H1 (cell line): ENCODE measurements around the gene EML1. TPM values are rescaled to one million over a fixed set of nuclear protein-coding genes. Genes with fewer than 3 reads are reported as not detected.

Source experiments
- CTBP2 ChIP-seq: IDR thresholded peaks from 2 replicates; pipeline ENCODE4 v1.7.0; 2011; ENCODE audit warnings: borderline replicate concordance, mild to moderate bottlenecking, moderate library complexity, mixed read lengths, low read length; ENCODE audit not compliant: insufficient read depth, insufficient read length
- POLR2AphosphoS5 ChIP-seq: IDR thresholded peaks from 2 replicates; pipeline ENCODE4 v1.6.1; 2011; ENCODE audit warnings: low read depth, low read length
- polyA plus RNA-seq, 7 experiments: library from polyadenylated mRNA; depleted of rRNA in 3 of 7; stranded (reverse) in 5 of 7; unstranded in 2 of 7; fragments of >200 nt in 5 of 7; fragments of 200-250 nt in 2 of 7; gene quantifications; 1 replicate in 5 of 7; 2 replicates in 1 of 7; 4 replicates in 1 of 7; pipeline versions ENCODE4 v1.2.1 to v1.2.3, GENCODE V29; 2011 to 2013; ENCODE audit warnings: missing spikeins in 2 of 7, mixed read lengths in 2 of 7
- total RNA-seq: library from RNA; stranded (reverse); fragmentation: NEBNext Ultra II Directional; extraction: Animal tissue kit (Norgen Biotek cat#: 25700); gene quantifications from 2 replicates; pipeline ENCODE4 v1.2.1, GENCODE V29; 2021

Gene EML1
- total and polyA plus RNA-seq, 2 of the 8 experiments (the other 6 are each of a cell fraction or from before 2014, with no cell fraction given), result 11.1 to 24.7 TPM

- TF ChIP-seq CTBP2 (no peak), POLR2AphosphoS5 (no peak)
These were observed 24.1 kb upstream of the EML1 start (continued) for GRCh38 chr14:99769123-99769522.
